Measurements from ENCODE around the gene AZU1. TPM values are rescaled to one million over a fixed set of nuclear protein-coding genes. Genes with fewer than 3 reads are reported as not detected.

The AZU1 gene
- total RNA-seq, 1 experiment from 2014 or later, result not detected

GRCh38 chr19:791007-791566, 36.5 kb upstream of the AZU1 start:
- 0 out of 2 replicates have a peak, but pooled peaks cover 3% of the 10 kb centered on the region for H3K79me2 ChIP-seq (ENCODE audit: low read length)

DNA sequence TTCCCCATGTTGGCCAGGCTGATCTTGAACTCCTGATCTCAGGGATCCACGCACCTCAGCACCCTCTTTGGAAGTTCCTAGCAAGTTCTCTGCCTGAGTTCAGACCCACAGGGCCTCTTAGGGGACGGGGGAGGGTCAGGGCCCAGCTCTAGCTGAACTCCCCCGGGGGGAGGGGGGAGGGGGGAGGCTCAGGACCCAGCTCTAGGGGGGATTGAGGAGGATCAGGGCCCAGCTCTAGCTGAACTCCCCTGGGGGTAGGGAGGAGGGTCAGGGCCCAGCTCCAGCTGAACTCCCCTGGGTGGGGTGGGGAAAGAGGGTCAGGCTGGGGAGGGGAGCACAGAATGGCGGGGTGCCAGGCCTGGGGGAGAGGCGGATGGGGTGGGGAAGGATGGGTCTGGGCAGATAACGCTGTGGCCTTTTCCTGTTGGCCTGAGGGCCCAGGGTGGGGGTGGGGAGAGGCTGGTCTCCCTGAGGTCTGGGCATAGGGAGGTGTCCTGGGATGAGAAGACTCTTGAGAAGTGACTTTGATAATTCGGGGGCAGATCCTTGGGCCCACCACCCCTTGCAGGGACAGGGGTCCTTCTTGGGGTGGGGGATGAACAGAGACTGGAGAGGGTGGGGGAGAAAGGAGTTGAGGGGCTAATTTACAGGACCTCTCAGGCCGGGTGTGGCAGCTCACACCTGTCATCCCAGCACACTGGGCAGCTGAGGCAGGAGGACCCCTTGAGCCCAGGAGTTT, 35.9 kb upstream of the AZU1 start:
- no peaks in the 10 kb centered on the region for H4K20me1 ChIP-seq (ENCODE audit: low read length)
- H3K4me3 ChIP-seq (ENCODE audit: low read length), result no peak overlapping the region
- CTCF ChIA-PET, result no interaction called here
- H3K9ac ChIP-seq (ENCODE audit: low read length), result no peak overlapping the region
- POLR2A ChIA-PET (ENCODE audit: unreplicated experiment), result no interaction called here
- intact Hi-C loops (cut with micrococcal nuclease), result no loop called here
- no peaks in the 10 kb centered on the region for H3K27me3 ChIP-seq (ENCODE audit: low read length)
- no peaks in the 10 kb centered on the region for H3K36me3 ChIP-seq (ENCODE audit: low read depth, low read length)
- no peak overlapping the region for H2AFZ ChIP-seq (ENCODE audit: low read length)
- no peaks in the 10 kb centered on the region for H3K79me2 ChIP-seq (ENCODE audit: low read length)
- TF ChIP-seq EZH2phosphoT487 (IDR thresholded peaks at IDR 0.05; ENCODE audit: borderline replicate concordance, low read length), result no peak
- DNase-seq (no peak), ATAC-seq (no peak)
- no peak overlapping the region for H3K4me2 ChIP-seq (ENCODE audit: low read length)
- H3F3A ChIP-seq (ENCODE audit: low read length, unreplicated experiment), result no peaks in the 10 kb centered on the region
- H3K9me3 ChIP-seq (ENCODE audit: low read length), result no peaks in the 10 kb centered on the region
- no peaks in the 10 kb centered on the region for H3K9me2 ChIP-seq (replicated peaks; ENCODE audit: low read length)
- BruUV-seq (replicated peaks), result no TSS peak
- H3K4me1 ChIP-seq (ENCODE audit: insufficient read depth, low read length), result no peaks in the 10 kb centered on the region
- H3K27ac ChIP-seq (ENCODE audit: low read length), result no peak overlapping the region

More at GRCh38 chr19:791007-791566, 36.5 kb upstream of the AZU1 start:
- Histone ChIP-seq H4K20me1 (ENCODE audit: low read length) (no peaks in the 10 kb centered on the region), H3F3A (ENCODE audit: low read length, unreplicated experiment) (no peaks in the 10 kb centered on the region), H3K9ac (ENCODE audit: low read length) (no peak overlapping the region), H3K27me3 (ENCODE audit: low read length) (no peaks in the 10 kb centered on the region), H3K4me3 (ENCODE audit: low read length) (no peak overlapping the region), H2AFZ (ENCODE audit: low read length) (no peak overlapping the region), H3K4me2 (ENCODE audit: low read length) (no peak overlapping the region), H3K9me3 (ENCODE audit: low read length) (no peaks in the 10 kb centered on the region), H3K9me2 (replicated peaks; ENCODE audit: low read length) (no peaks in the 10 kb centered on the region), H3K27ac (ENCODE audit: low read length) (no peak overlapping the region), H3K36me3 (ENCODE audit: low read depth, low read length) (no peaks in the 10 kb centered on the region), H3K4me1 (ENCODE audit: insufficient read depth, low read length) (no peaks in the 10 kb centered on the region)
- ATAC-seq (no peak), DNase-seq (no peak)
- CTCF ChIA-PET, result no interaction called here
- intact Hi-C loops (cut with micrococcal nuclease), result no loop called here
- TF ChIP-seq EZH2 (IDR thresholded peaks at IDR 0.05; ENCODE audit: low read length, unreplicated experiment) (no peak), EZH2phosphoT487 (IDR thresholded peaks at IDR 0.05; ENCODE audit: borderline replicate concordance, low read length) (no peak)
- POLR2A ChIA-PET (ENCODE audit: unreplicated experiment), result no interaction called here
- BruUV-seq (replicated peaks), result no TSS peak

DNA sequence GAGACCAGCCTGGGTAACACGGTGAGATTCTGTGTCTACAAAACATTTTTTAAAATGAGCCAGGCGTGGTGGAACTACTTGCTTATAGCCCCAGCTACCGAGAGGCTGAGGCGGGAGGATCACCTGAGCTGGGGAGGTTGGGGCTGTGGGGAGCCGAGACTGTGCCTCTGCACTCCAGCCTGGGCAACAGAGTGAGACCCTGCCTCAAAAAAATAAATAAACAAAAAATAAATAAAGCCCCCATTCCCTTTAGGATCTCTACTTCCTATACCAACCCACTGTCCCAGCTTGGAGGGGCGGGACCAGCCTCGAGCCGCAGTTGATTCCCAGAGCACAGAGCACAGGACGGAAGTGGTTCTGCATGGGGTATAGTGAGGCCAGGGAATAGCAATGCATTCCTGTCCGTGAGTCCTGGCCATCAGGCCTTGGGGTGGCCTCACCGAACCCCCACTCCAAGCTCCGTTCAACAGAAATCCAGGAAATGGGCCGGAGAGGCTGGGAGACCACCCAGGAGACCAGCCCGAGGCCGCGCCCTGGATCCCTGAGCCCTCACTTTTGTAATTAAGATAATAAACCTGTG, 35.2 kb upstream of the AZU1 start:
- no peaks in the 10 kb centered on the region for H3K9me2 ChIP-seq (replicated peaks; ENCODE audit: low read length)
- ChIA-PET CTCF (no interaction called here), POLR2A (ENCODE audit: unreplicated experiment) (no interaction called here)
- no peak for DNase-seq
- no peaks in the 10 kb centered on the region for H3K9me3 ChIP-seq (ENCODE audit: low read length)
- H3F3A ChIP-seq (ENCODE audit: low read length, unreplicated experiment), result no peaks in the 10 kb centered on the region
- no peaks in the 10 kb centered on the region for H3K79me2 ChIP-seq (ENCODE audit: low read length)
- no peaks in the 10 kb centered on the region for H3K27me3 ChIP-seq (ENCODE audit: low read length)
- intact Hi-C loops (cut with micrococcal nuclease), result no loop called here
- H4K20me1 ChIP-seq (ENCODE audit: low read length), result no peaks in the 10 kb centered on the region
- no TSS peak for BruUV-seq (replicated peaks)
- no peak overlapping the region for H3K4me2 ChIP-seq (ENCODE audit: low read length)
- no peak overlapping the region for H3K9ac ChIP-seq (ENCODE audit: low read length)
- no peak overlapping the region for H2AFZ ChIP-seq (ENCODE audit: low read length)
- H3K4me1 ChIP-seq (ENCODE audit: insufficient read depth, low read length), result no peaks in the 10 kb centered on the region
- H3K27ac ChIP-seq (ENCODE audit: low read length), result no peak overlapping the region
- no peak overlapping the region for H3K4me3 ChIP-seq (ENCODE audit: low read length)
- H3K36me3 ChIP-seq (ENCODE audit: low read depth, low read length), result no peaks in the 10 kb centered on the region
- no peak for TF ChIP-seq EZH2 (IDR thresholded peaks at IDR 0.05; ENCODE audit: low read length, unreplicated experiment)
- TF ChIP-seq, protein P1, sequence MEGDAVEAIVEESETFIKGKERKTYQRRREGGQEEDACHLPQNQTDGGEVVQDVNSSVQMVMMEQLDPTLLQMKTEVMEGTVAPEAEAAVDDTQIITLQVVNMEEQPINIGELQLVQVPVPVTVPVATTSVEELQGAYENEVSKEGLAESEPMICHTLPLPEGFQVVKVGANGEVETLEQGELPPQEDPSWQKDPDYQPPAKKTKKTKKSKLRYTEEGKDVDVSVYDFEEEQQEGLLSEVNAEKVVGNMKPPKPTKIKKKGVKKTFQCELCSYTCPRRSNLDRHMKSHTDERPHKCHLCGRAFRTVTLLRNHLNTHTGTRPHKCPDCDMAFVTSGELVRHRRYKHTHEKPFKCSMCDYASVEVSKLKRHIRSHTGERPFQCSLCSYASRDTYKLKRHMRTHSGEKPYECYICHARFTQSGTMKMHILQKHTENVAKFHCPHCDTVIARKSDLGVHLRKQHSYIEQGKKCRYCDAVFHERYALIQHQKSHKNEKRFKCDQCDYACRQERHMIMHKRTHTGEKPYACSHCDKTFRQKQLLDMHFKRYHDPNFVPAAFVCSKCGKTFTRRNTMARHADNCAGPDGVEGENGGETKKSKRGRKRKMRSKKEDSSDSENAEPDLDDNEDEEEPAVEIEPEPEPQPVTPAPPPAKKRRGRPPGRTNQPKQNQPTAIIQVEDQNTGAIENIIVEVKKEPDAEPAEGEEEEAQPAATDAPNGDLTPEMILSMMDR (conservative IDR thresholded peaks at IDR 0.05; ENCODE audit: low read depth, low read length), result no peak
- TF ChIP-seq EZH2phosphoT487 (IDR thresholded peaks at IDR 0.05; ENCODE audit: borderline replicate concordance, low read length), result no peak
- no peak for ATAC-seq
